ENCODE results near the gene HIP1.
"Not testable (repeated sequence)": the region's sequence is repeated elsewhere in the genome, so short reads cannot be mapped to it uniquely, and the experiment has no call there.

Gene HIP1

DNA sequence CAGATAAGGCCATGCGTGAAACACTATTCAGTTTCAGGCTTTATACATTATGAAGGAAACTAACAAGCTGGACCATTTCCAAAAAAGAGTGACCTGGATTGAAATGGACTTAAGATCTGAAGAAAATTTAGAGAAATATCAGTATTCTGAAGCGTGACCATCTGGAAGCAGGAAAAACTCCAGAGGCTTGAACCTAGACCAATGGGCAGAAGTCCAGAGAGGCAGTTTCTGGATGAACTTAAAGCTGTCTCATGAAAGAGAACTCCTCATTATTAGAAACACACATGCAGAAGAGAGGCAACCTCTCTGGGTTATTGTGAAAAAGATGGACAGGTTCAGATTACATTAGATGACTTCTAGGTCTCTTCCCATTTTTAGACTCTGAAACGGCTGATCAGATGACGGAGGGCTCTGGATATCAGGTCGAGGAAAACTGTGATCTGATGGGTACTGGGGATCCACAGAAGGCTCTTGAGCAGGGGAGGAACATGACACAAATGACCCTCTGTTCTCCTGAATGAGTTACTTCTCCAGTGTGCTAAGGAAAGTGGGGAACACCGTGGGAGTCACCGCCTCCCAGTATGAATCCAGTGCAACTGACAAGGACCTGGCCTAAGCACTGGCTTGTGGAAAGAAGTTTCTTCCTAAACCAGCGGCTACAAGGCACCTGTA, 130.2 kb downstream of the HIP1 start:
- no peak for DNase-seq

DNA sequence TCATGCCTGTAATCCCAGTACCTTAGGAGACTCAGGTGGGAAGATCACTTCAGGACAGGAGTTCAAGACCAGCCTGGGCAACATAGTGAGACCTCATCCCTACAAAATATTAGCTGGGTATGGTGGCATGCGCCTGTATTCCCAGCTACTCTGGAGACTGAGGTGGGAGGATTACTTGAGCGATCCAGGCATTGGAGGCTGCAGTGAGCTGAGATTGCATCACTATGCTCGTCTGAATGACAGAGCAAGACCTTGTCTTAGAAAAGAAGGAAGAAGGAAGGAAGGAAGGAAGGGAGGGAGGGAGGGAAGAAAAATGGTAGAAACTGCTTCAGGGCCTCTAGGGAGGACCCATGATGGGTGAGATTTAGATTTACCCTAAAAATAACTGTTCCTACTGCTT, 134.3 kb downstream of the HIP1 start:
- no peak for DNase-seq

GRCh38 chr7:75602831-75603230, 135.9 kb downstream of the HIP1 start:
- DNase-seq: not testable (repeated sequence)

DNA sequence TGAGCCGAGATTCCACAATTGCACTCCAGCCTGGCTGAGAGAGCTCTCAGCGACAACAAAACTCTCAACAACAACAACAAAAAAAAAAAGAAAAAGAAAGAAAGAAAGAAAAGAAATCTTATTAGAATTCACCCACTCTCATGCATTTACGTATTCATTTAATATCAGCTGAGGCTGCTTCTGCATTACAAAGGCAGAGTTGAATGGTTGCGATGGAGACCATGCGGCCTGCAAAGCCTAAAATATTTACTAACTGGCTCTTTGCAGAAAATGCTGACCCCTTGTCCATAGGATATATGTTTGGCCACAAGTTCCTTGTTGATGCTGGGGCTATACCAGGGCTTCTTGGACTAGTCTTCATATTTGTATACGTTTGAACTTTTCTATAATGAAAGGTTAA, 137.2 kb downstream of the HIP1 start:
- DNase-seq: no peak

- not testable (repeated sequence) for DNase-seq
Observed at GRCh38 chr7:75600748-75601147, 138.0 kb downstream of the HIP1 start.

DNA sequence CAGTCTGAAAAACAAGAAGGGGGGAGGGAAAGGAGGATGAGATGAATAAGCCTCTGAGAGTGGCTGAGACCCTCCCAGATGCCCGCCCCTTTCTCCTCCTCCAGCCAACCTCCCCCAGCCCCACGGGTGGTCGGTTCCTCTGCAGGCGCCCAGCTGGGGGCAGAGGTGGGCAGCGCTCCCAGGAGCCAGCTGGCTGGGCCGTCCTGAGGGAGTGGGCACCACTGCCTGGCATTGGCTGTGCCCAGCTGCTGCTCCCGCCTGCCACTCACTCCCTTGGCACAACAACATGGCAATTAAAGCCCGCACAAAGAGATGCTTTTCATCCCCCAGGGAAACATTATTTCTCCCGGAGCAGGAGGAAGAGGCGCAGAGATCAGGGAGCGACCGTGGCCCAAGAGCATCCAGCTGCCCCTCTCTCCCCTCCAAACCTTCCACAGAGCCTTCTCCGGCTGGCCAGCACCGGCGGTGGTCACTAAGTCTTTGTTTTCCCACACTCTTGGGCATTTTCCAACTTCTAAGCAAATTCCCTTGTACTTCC, 139.4 kb downstream of the HIP1 start:
- DNase-seq: no peak

DNA sequence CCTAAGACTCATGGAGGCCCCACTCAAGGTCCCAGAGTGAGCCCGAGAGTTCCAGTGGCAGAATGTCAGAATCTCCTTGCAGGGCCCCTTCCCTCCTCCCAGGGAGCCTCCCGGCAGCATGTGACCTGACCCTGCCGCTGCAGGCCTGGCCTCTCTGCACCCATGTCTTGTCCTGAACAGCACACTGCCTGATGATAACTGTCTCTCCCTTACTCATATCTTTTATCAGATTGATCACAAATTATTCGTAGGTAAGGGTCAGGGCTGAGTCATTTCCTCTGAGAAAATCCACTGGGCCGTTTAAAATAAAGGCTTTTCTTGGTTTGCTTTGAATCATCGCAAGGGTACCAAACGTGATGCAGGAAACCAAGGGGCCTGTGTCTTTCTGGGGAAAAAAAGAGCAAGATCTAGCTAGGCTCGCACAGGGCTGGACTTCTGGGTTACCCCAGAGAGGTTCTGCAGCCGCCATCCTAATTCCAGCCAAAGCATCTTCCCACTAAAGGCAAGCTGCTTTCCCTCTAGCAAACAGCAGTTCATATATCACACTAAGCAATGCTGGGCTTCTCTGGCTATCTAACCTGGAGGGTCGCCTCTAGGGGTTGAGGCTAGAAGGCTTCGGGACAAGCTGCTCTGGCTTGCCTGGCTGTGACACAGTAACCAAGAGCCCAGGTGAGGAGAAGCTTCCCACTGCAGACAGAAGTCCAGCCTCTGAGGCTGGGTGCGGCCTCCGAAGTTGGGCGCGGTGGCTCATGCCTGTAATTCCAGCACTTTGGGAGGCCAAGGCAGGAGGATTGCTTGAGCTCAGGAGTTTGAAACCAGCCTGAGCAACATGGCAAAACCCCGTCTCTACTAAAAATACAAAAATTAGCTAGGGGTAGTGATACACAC, 141.8 kb downstream of the HIP1 start:
- DNase-seq: no peak

GRCh38 chr7:75595766-75596165, 143.0 kb downstream of the HIP1 start:
- no peak for DNase-seq

- not testable (repeated sequence) for DNase-seq
Observed at GRCh38 chr7:75593500-75594184, 145.1 kb downstream of the HIP1 start.

- DNase-seq: no peak
Observed at GRCh38 chr7:75591467-75592255, 147.1 kb downstream of the HIP1 start.

DNA sequence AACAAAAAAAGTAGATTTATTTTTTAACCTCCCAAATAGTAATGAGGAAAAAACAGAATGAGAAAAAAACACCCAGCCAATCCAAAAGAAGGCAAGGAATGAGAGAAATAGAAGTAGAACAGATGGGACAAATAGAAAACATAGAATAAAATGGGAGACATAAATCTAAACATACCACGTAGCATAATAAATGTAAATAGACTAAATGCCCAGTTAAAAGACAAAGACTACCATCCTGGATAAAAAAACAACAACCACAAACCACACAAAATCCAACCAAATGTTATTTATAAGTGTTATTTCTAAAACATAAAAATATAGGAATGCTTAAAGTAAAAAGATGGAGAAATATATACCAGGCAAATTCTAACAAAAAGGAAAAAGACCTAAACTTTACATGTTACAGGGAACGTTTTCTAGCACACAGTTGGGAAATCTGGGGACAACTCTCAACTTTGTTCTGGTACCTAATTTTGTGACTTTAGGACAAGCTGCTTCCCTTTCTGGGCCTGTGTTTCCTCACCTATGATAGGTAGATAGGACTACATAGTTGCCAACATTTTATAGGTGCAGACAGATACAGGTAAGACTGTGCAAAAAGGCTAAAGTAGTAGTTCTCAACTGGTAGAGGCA, 148.3 kb downstream of the HIP1 start:
- DNase-seq: no peak

DNA sequence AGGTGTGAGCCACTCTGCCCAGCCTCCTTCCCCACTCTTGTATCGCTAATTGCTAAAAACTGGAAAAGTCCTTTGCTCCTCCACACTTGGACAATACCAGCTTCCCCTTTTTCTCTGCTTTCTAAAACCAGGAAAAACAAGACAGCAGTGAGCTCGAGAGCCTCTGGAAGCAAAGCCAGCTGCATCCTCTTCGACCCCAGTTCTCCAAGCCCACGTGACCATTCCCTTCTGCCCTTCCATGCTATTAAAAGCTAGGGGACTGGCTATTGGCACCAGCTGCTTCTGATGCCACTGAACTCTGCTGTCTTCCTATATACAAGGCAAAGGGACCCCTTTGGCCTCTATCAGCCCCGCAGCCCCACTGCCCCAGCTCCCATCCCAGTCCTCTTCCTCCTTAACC, 154.4 kb downstream of the HIP1 start:
- no peak for DNase-seq

DNA sequence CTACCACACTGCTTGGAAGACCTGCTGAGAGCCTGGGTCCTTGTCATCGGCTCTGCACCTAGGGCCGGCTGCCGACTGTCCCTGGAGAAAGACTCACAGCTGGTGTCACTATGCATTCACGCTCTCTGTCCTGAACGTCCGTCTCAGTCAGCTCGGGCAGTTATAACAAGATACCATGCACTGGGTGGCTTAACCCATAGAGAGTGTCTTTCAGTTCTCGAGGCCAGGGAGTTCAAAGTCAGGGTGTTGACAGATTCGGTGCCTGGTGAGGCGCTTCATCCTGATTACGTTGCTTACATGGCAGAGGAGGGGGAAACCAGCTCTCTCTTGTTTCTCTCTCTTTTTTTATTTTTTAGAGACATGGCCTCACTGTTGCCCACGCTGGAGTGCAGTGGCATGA, 155.5 kb downstream of the HIP1 start:
- no peak for DNase-seq

GRCh38 chr7:75579899-75580298, 158.8 kb downstream of the HIP1 start:
- no peak for DNase-seq

DNA sequence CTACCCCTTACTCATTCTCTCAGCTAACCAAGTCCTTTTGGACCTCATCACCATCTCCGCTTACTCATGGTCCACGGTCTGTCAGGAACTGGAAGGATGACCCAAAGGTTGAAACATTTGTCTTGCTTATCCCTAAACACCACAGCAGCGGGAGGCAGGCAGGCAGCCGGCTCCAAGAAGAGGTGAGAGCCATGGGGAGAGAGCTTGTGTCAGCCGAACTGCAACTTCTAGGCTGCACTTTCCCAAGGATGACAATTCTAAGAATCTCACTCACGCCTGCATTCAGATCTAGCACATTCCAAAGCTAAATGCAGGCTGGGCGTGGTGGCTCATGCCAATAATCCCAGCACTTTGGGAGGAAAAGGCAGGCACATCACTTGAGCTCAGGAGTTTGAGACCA, 160.7 kb downstream of the HIP1 start:
- DNase-seq: no peak

DNA sequence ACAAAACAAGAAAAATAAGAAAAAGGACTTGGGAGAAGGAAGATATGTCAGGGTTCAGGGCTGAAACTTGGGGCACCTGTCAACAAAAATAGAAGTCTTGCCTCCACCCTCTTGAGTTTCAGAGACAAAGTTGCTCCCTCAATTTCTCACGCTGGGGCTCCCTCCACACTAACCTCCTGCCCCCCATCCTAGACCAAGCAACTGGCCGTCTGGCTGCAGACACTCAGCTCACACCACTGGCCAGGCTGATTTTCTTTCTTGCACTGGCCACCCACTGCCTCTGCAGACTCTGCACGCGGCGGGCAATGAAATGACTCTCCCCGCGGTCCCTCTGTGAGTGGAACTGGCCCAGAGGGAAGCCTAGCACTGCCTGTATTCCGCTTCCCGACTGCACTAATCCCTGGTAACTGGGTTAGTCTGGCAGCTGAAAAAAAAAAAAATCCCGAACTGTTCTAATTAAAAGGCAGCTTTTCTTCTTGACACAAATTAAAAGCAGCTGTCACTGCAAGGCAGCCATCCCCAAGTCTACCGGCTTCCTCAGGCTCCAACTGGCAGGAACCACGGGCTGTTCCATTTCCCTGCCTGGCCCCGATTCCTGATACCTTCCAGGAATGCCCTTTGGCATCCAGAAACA, 163.1 kb downstream of the HIP1 start:
- DNase-seq: no peak

DNA sequence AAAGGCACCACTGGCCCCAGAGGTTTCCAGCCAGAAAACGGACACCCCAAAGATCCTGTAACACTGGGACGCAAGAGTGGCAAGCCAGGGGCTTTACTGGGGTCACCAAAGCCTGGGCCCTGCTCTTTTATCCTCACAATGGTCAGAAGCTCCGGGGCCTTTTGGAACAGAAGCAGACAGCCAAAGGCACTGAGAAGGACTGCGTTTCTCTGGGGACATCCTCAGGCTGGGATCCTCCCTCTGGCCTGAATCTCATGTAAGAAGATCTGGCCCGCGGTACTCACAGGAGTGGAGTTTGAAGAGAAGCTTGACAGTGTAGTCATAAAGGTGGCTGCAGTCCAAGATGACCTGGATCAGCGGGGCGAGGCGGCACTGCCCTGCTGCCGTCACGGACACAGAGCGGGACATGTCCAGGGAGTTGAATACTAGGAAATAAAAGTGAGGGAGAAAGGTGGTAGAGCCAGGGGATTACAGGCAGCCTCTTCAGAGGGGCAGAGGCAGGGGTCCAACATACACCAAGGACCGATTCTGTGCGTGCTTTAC, 165.2 kb downstream of the HIP1 start:
- DNase-seq: no peak

DNA sequence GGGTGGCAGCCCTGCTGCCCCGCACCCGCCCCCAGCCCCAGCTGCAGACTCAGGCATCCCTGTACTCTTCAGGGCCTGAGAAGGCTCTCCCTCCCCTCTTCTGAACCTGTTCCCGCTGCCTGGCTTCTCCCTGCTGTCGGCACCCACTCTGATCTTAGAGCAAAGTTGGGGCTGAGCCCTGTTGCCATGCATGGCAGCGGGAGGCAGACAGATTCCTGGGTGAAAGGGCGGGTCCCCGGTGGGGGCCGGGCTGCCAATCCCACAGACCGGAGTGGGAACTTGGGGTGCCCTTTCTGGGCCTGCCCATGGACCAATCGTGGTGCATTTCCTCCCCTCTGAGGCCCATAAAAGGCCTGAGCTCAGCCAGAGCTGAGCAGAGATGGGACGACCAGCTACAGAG, 165.9 kb downstream of the HIP1 start:
- no peak for DNase-seq

DNA sequence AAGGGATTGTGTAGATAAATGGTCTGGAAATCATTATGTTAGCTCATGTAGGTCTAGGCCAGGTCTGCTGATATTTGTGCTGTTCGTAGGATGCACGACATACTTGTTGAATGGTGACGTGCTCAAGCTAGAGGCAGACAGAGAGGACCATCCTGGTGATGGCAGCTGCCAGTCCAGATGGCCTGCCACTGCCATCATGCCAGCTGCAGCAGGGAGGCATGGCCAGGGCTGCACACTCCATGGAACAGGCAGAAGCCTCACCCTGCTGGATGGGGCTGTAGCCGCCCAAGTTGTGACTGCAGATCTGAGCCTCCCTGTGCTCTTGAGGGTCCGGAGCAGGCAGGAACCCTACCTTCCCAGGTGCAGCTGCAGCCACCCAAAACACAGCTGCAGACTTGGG, 166.3 kb downstream of the HIP1 start:
- DNase-seq: no peak

GRCh38 chr7:75571209-75571608, 167.5 kb downstream of the HIP1 start:
- no peak for DNase-seq

- not testable (repeated sequence) for DNase-seq
Observed at GRCh38 chr7:75569629-75570282, 169.0 kb downstream of the HIP1 start.

Measured in central memory CD4-positive, alpha-beta T cell (primary cell).